HL-60 (cell line): Measurements from ENCODE around the gene SCN2A.

Experiments
- DNase-seq, 2 experiments: peaks; one replicate each; pipeline ENCODE4 v3.0.0-alpha.2; 2010 to 2020; ENCODE audit warnings: low read depth in 1 of 2, low spot score in 1 of 2
- H3K27ac ChIP-seq: fragments of 250-450 bp; sonication (Bioruptor Pico); replicated peaks from 2 replicates; pipeline ENCODE4 v1.5.1; 2020; ENCODE audit warnings: mild to moderate bottlenecking, moderate library complexity
- H3K27me3 ChIP-seq: fragments of 250-450 bp; sonication (Bioruptor Pico); 2 replicates; pipeline ENCODE4 v1.5.1; 2021; ENCODE audit warnings: mild to moderate bottlenecking, moderate library complexity; ENCODE audit not compliant: insufficient read depth, poor library complexity, severe bottlenecking
- H3K4me3 ChIP-seq: replicated peaks from 2 replicates; pipeline ENCODE4 v1.5.1; 2011; ENCODE audit warnings: mild to moderate bottlenecking, control low read depth, low read length; ENCODE audit not compliant: insufficient read depth
- GABPA ChIP-seq: IDR thresholded peaks from 2 replicates; pipeline ENCODE4 v1.6.1; 2012; ENCODE audit warnings: low read depth
- POLR2AphosphoS5 ChIP-seq: IDR thresholded peaks from 2 replicates; pipeline ENCODE4 v1.6.1; 2012; ENCODE audit warnings: low read depth
- REST ChIP-seq: IDR thresholded peaks from 2 replicates; pipeline ENCODE4 v1.6.1; 2012; ENCODE audit warnings: low read depth; ENCODE audit not compliant: insufficient replicate concordance
- SPI1 ChIP-seq: IDR thresholded peaks from 2 replicates; pipeline ENCODE4 v1.6.1; 2012; ENCODE audit warnings: low read depth, mild to moderate bottlenecking, borderline replicate concordance
- TF ChIP-seq, protein P1 (sequence below): IDR thresholded peaks from one replicate; pipeline ENCODE4 v1.5.1; 2011; ENCODE audit warnings: low read length, control low read depth, inconsistent platforms; ENCODE audit not compliant: insufficient read depth

The SCN2A gene

DNA sequence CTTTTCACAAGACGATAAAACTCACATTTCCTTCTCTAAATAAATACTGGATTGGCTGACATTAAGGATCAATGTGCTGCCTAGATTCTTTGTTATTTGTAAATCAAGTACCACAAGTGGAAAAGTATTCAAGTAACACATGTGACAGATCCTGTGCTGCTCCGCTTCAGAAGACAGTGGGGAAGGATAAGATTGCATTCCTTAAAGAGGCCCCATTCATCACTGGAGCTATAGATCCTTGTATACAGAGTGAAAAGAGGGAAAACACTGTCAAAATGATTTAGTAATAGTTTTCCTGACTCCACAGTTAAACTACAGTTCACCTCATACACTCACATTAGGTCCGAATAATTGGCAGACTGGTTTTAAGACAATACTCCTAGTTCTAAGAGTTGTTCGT is 122.3 kb downstream of the SCN2A start:
- no peak overlapping the region for H3K27ac ChIP-seq
- no peak for TF ChIP-seq GABPA
- no peak for TF ChIP-seq POLR2AphosphoS5
- TF ChIP-seq, protein P1, sequence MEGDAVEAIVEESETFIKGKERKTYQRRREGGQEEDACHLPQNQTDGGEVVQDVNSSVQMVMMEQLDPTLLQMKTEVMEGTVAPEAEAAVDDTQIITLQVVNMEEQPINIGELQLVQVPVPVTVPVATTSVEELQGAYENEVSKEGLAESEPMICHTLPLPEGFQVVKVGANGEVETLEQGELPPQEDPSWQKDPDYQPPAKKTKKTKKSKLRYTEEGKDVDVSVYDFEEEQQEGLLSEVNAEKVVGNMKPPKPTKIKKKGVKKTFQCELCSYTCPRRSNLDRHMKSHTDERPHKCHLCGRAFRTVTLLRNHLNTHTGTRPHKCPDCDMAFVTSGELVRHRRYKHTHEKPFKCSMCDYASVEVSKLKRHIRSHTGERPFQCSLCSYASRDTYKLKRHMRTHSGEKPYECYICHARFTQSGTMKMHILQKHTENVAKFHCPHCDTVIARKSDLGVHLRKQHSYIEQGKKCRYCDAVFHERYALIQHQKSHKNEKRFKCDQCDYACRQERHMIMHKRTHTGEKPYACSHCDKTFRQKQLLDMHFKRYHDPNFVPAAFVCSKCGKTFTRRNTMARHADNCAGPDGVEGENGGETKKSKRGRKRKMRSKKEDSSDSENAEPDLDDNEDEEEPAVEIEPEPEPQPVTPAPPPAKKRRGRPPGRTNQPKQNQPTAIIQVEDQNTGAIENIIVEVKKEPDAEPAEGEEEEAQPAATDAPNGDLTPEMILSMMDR, result no peak
- no peak for TF ChIP-seq REST
- H3K4me3 ChIP-seq, result no peak overlapping the region
- no peaks in the 10 kb centered on the region for H3K27me3 ChIP-seq
- no peak for DNase-seq

GRCh38 chr2:165369131-165369897 is 130.1 kb downstream of the SCN2A start:
- TF ChIP-seq GABPA (no peak), POLR2AphosphoS5 (no peak), SPI1 (no peak), REST (no peak)
- TF ChIP-seq, protein P1, result no peak
- H3K27me3 ChIP-seq, result no peaks in the 10 kb centered on the region
- H3K4me3 ChIP-seq, result no peak overlapping the region
- no peak for DNase-seq
- H3K27ac ChIP-seq, result no peak overlapping the region

DNA sequence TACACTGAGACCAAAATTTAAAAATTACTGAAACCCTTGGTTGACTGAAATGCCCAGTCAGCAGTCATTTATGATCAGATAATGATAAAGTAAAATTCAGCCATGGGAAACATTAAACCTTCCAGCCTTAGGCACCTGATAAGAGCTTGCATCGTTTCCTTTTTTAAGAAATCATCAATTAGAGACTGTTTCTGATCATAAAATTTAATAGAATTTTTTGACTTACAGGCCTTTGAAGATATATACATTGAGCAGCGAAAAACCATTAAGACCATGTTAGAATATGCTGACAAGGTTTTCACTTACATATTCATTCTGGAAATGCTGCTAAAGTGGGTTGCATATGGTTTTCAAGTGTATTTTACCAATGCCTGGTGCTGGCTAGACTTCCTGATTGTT is 130.7 kb downstream of the SCN2A start:
- Histone ChIP-seq H3K27ac (no peak overlapping the region), H3K27me3 (no peaks in the 10 kb centered on the region), H3K4me3 (no peak overlapping the region)
- DNase-seq, result no peak
- TF ChIP-seq POLR2AphosphoS5, result no peak
- TF ChIP-seq GABPA, result no peak
- no peak for TF ChIP-seq SPI1
- TF ChIP-seq REST, result no peak
- TF ChIP-seq, protein P1, result no peak
